ENCODE results near the gene GSK3A.

DNA sequence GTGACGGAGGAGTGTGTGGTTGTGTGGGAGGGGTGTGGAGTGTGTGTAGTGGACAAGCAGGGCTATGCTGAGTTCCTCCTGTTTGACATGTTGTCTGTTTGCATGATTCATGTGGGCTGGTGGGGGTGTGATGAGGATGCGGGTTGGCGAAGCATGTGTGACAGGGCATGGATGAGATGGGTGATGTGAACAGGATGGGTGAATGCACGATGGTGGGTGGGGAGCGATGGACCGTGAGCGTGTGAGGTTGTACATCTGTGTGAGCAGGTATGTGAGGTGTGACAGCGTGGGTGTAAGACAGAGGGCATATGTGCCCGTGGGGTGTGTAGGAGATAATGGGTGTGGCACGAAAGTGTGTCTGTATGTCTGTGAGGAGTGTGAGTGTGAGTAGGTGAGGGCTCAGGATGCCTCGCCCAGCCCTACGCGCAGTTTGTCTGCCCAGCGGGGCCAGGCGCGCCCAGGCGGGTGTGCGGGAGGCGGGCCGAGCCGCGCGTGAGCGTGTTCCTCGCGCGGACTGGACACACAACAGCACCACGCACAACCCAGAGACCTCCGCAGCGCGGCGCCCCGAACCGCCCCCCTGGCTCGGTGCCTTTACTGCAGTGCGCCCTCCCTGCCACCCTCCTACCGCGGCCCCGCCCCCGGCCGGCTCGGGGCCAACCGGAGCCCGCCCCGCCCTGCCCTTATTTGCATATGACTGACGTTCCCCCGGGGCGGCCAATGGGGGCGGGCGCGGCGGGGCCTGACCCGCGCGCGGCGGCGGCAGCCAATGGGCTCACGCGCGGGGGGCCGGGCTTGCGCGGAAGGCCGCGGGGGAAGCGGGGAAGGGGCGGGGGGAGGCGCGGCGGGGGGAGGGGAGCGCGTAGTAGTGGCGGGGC lies 41.0 kb upstream of the GSK3A start:
- TF ChIP-seq GATA2 (IDR thresholded peaks at IDR 0.05; ENCODE audit: low read depth, low read length) = no peak
- TF ChIP-seq GATA3 (IDR thresholded peaks at IDR 0.05; ENCODE audit: low read depth, low read length) = no peak

Measured in SH-SY5Y (cell line).